Activated CD4-positive, alpha-beta memory T cell treated with anti-CD3 and anti-CD28 coated beads for 36 hours (primary cell): ENCODE data around the gene P3H3. TPM values are rescaled to one million over a fixed set of nuclear protein-coding genes. Genes with fewer than 3 reads are reported as not detected.

Source experiments
- CTCF ChIA-PET: fragments of 350-600 bp; sonication (Branson Sonifier 250); formaldehyde crosslinking; loops from one replicate; lab custom pipeline; 2021; ENCODE audit warnings: antibody characterized with exemption, inconsistent platforms; lab: Charles Lee
- POLR2A ChIA-PET: fragments of 350-600 bp; sonication (Branson Sonifier 250); formaldehyde crosslinking; loops from one replicate; lab custom pipeline; 2021; ENCODE audit warnings: antibody characterized with exemption; lab: Charles Lee
- DNase-seq: peaks from one replicate; pipeline ENCODE4 v3.0.0-alpha.2; 2020
- H3K27ac Mint-ChIP-seq: one replicate; pipeline ENCODE4 v1.8.0; 2021; ENCODE audit warnings: mixed read lengths
- H3K27me3 Mint-ChIP-seq: one replicate; pipeline ENCODE4 v1.8.0; 2021; ENCODE audit warnings: mixed read lengths
- H3K36me3 Mint-ChIP-seq: one replicate; pipeline ENCODE4 v1.8.0; 2021; ENCODE audit warnings: mixed read lengths
- H3K4me1 Mint-ChIP-seq: one replicate; pipeline ENCODE4 v1.8.0; 2021; ENCODE audit warnings: low read depth, mixed read lengths
- H3K4me3 Mint-ChIP-seq: one replicate; pipeline ENCODE4 v1.8.0; 2021; ENCODE audit warnings: mild to moderate bottlenecking, mixed read lengths
- H3K9me3 Mint-ChIP-seq: one replicate; pipeline ENCODE4 v1.8.0; 2021; ENCODE audit warnings: mixed read lengths
- intact Hi-C: fragments of 100-400 bp; cut with micrococcal nuclease; formaldehyde crosslinking; loops from one replicate; pipeline ENCODE4 v1.15.1; 2023
- total RNA-seq, 2 experiments: library from RNA; stranded (reverse); gene quantifications; one replicate each; pipeline ENCODE4 v1.2.3, GENCODE V29; 2021

Gene P3H3
- total RNA-seq, 2 experiments from 2014 or later, result 2.5 to 2.7 TPM

DNA sequence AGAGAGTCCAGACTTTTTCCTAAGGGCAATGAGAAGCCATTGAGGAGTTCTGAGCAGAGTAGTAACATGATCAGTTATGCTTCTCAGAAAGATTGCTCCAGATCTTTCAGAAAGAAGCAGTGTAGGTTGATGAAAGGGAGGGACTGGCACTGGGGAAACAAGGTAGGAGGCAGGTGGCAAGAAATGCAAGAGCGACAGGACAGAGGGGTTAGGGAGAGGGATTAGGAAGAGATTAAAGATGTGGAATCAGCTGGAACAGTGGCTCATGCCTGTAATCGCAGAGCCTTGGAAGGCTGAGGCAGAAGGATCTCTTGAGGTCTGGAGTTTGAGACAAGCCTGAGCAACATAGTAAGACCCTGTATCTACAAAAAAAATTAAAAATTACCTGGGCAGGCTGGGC is 19.5 kb downstream of the P3H3 start:
- H3K36me3 Mint-ChIP-seq, result peaks cover 22% of the 10 kb centered on the region
- intact Hi-C loops, result no loop called here
- H3K27ac Mint-ChIP-seq, result no peak overlapping the region
- ChIA-PET CTCF (interaction anchor here (1.0 to 2.3 kb wide), 3 partner anchors 12 to 25 kb away, joined by 7 to 13 read pairs (median 8); partner anchors contain the start of gene SPSB2), POLR2A (interaction anchor here (1.2 to 1.6 kb wide), 2 partner anchors 20 to 24 kb away, joined by 3 to 4 read pairs; partner anchors contain the start of gene TPI1)
- no peaks in the 10 kb centered on the region for H3K27me3 Mint-ChIP-seq
- DNase-seq, result no peak
- peaks cover 12% of the 10 kb centered on the region for H3K4me1 Mint-ChIP-seq
- H3K9me3 Mint-ChIP-seq, result no peaks in the 10 kb centered on the region
- H3K4me3 Mint-ChIP-seq, result no peak overlapping the region

DNA sequence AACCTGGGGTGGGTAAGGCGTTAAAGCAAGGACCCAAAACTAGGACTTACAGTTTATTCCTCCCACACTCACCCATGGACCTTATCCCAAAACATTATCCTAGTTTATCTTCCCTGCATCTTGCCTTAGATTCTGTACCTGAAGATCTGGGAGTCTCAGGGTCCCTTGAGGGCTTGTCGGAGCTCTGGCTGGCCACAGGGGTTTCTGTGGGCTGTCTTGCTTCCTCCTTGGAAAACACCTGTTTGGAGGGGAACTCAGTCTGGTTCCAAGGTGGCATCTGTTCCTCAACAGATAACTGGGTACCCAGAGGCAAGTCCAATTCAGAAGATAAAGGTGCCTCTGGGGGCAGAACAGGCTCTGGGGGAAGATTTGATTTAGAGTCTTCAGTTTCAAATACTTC is 21.2 kb downstream of the P3H3 start:
- Mint-ChIP-seq H3K27ac (no peak overlapping the region), H3K9me3 (no peaks in the 10 kb centered on the region), H3K4me3 (peak overlapping the region; percentile 95), H3K27me3 (no peaks in the 10 kb centered on the region), H3K4me1 (peaks cover 24% of the 10 kb centered on the region), H3K36me3 (peaks cover 22% of the 10 kb centered on the region)
- DNase-seq, result no peak
- CTCF ChIA-PET, result interaction anchor here (2.2 to 2.3 kb wide), 2 partner anchors 14 to 23 kb away, joined by 8 to 13 read pairs; partner anchors contain the start of gene SPSB2
- intact Hi-C loops, result no loop called here
- POLR2A ChIA-PET, result no interaction called here

DNA sequence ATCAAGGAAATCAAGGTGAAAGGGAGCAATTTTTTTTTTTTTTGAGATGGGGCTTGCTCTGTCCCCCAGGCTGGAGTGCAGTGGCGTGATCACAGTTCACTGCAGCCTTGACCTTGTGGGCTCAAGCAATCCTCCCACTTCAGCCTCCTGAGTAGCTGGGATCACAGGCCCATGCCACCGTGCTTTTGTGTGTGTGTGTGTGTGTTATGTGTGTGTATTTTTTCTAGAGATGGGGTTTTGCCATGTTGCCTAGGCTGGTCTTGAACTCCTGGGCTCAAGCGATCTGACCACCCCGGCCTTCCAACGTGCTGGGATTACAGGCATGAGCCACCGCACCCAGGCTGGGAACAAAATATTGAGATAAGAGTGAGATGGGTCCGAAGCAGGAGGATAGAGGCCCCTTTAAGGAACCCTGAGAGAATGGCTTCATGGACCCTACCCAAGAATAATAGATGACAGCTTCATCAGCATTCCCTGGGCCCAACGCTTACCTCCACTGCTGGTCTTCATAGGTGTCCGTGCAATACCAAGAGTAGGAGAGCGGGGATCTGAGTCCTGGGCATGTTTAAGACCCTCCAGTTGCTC is 21.9 kb downstream of the P3H3 start:
- H3K27me3 Mint-ChIP-seq, result no peaks in the 10 kb centered on the region
- DNase-seq, result no peak
- peak overlapping the region; percentile 98 for H3K27ac Mint-ChIP-seq
- H3K36me3 Mint-ChIP-seq, result peaks cover 22% of the 10 kb centered on the region
- H3K9me3 Mint-ChIP-seq, result no peaks in the 10 kb centered on the region
- POLR2A ChIA-PET, result interaction anchor here (2.0 kb wide), 1 partner anchor 315 kb away, joined by 7 read pairs; the partner anchor contains the start of gene GAPDH
- intact Hi-C loops, result loop anchor here (5.0 kb wide), 1 partner anchor 423 kb away; no protein-coding TSS in a partner anchor
- CTCF ChIA-PET, result interaction anchor here (1.1 to 6.5 kb wide), 5 partner anchors 15 to 42 kb away, joined by 5 to 74 read pairs (median 26); partner anchors contain the start of gene SPSB2
- peaks cover 29% of the 10 kb centered on the region for H3K4me1 Mint-ChIP-seq
- H3K4me3 Mint-ChIP-seq, result peak overlapping the region; percentile 95

DNA sequence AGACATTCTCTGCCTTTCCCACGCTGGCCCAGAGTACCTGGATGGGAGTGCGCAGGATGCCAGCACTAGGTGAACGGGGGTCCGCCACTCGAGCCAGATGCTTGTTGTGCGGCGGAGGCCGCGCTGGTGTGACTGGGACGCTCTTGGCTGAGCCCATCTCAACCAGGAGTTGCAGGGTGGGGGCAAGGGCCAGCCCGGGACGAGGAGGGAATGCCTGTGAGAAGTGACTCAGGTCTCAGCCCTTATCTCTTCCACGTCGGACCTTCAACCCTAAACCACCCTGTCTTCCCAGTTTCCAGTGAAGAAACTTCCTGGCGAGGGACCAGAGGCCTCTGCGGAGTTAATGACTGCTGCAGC is 22.6 kb downstream of the P3H3 start:
- CTCF ChIA-PET, result interaction anchor here (0.9 to 6.5 kb wide), 10 partner anchors 9 to 232 kb away, joined by 3 to 74 read pairs (median 14); partner anchors contain the start of genes MLF2, SPSB2 and TPI1

DNA sequence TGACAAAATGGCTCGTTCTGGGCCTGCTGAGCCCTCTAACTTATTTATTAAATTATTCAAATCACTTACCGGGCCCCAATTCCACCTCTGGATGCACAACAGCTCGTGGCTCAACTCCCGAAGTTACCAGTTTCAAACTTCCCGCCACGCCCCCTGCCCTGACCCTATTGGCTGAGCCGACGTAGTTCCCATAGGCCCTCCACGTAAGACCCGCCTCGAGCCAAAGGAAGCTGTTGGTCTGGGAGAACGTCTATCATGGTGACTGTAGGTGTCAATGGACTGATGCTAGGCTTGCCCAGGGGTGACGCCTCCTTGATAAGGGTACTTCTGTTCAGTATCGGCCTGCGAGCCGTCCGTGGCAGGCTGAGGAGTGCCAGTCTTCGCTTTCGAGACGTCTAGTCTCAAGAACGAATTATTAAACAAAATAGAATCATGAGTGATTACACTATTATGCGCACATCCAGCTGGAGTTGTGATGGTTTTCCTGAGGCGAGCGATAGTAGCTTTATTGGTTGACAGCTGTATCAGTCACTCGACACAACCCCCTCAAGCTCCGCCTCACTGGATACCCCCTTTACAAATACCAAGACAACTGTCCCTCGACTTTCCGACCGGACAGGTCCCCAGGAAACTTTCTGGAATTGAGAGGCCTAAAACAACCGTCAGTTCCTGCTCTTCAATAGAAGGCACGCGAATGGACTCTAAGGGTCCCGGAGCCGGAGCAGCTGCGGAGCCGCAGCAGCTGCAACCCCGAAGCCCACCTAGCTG is 23.1 kb downstream of the P3H3 start, which contains the start of gene CDCA3:
Gene CDCA3 (minus strand): TSS at position 134 of the 768 bp plus-strand sequence. CDS start 334 bp downstream, outside the sequence.
- H3K9me3 Mint-ChIP-seq, result no peaks in the 10 kb centered on the region
- peaks cover 29% of the 10 kb centered on the region for H3K36me3 Mint-ChIP-seq
- H3K4me3 Mint-ChIP-seq, result peak within 1 kb of the TSS; percentile 95
- intact Hi-C loops, result loop anchor here (1.0 to 5.0 kb wide), 4 partner anchors 162 to 424 kb away; partner anchors contain the start of genes CHD4, MRPL51 and ZNF384
- peak; percentile 97 for DNase-seq
- ChIA-PET CTCF (interaction anchor here (0.9 to 6.5 kb wide), 18 partner anchors 9 to 358 kb away, joined by 3 to 74 read pairs (median 5); partner anchors contain the start of genes MLF2, MRPL51, PTMS and SPSB2), POLR2A (interaction anchor here (0.8 to 5.0 kb wide), 25 partner anchors 8 to 381 kb away, joined by 3 to 94 read pairs (median 6); partner anchors contain the start of genes C12orf57, CD4, COPS7A and GAPDH)
- H3K27me3 Mint-ChIP-seq, result no peaks in the 10 kb centered on the region
- peak within 1 kb of the TSS; percentile 98 for H3K27ac Mint-ChIP-seq
- peaks cover 29% of the 10 kb centered on the region for H3K4me1 Mint-ChIP-seq

More for the DNA sequence above, 22.6 kb downstream of the P3H3 start:
- DNase-seq, result no peak
- peaks cover 27% of the 10 kb centered on the region for H3K36me3 Mint-ChIP-seq
- no peaks in the 10 kb centered on the region for H3K27me3 Mint-ChIP-seq
- intact Hi-C loops, result loop anchor here (1.0 to 5.0 kb wide), 4 partner anchors 161 to 423 kb away; partner anchors contain the start of genes CHD4, MRPL51 and ZNF384
- H3K4me3 Mint-ChIP-seq, result peak overlapping the region; percentile 95
- POLR2A ChIA-PET, result interaction anchor here (1.0 to 5.0 kb wide), 15 partner anchors 8 to 318 kb away, joined by 4 to 94 read pairs (median 7); partner anchors contain the start of genes C12orf57, CD4, COPS7A and GAPDH
- H3K27ac Mint-ChIP-seq, result peak overlapping the region; percentile 98
- H3K4me1 Mint-ChIP-seq, result peaks cover 29% of the 10 kb centered on the region
- no peaks in the 10 kb centered on the region for H3K9me3 Mint-ChIP-seq

DNA sequence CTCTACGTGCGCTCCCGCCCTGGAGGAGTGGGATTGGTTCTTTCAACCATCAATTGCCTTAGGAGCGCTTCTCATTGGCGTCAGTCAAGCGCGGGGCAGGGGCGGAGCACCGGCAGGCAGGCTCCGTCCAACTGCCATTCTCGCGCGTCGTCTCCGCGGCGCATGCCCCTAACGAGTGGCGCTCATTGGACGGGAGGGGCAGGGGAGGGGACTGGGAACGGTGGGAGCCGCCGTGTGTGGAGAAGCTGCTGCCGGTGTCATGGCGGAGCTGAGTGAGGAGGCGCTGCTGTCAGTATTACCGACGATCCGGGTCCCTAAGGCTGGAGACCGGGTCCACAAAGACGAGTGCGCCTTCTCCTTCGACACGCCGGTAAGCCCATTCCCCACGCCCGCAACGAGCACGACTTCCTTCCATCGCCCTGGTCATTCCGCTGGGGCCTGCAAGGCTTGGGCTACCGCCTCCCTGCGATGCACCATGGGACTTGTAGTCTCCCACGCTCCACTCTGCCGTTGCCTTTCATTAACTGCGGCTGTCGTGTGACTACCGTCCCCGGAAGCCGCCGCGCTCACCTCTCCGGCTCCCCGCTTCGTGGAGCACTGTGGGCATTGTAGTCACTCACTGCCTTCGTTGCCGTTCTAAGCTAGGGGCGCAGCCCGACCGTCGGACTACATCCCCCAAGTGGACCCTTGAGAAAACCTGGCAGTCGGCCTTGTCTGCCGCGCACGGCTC is 23.9 kb downstream of the P3H3 start, which contains the start of gene USP5:
Gene USP5 (plus strand): TSS at position 230 of the 730 bp plus-strand sequence. CDS start 30 bp downstream, at position 260.
- Mint-ChIP-seq H3K27me3 (no peaks in the 10 kb centered on the region), H3K4me1 (peaks cover 29% of the 10 kb centered on the region), H3K9me3 (no peaks in the 10 kb centered on the region), H3K4me3 (peak within 1 kb of the TSS; percentile 95), H3K36me3 (peaks cover 34% of the 10 kb centered on the region), H3K27ac (peak within 1 kb of the TSS; percentile 98)
- intact Hi-C loops, result loop anchor here (1.0 to 5.0 kb wide), 14 partner anchors 17 to 425 kb away; partner anchors contain the start of genes C12orf57, CHD4, COPS7A and EMG1
- POLR2A ChIA-PET, result interaction anchor here (0.8 to 5.0 kb wide), 28 partner anchors 9 to 382 kb away, joined by 3 to 94 read pairs (median 5); partner anchors contain the start of genes C12orf57, CD4, COPS7A and GAPDH
- DNase-seq, result peak; percentile 99
- CTCF ChIA-PET, result interaction anchor here (0.6 to 6.5 kb wide), 23 partner anchors 12 to 359 kb away, joined by 3 to 74 read pairs (median 5); partner anchors contain the start of genes LPCAT3, MLF2, MRPL51 and PTMS

DNA sequence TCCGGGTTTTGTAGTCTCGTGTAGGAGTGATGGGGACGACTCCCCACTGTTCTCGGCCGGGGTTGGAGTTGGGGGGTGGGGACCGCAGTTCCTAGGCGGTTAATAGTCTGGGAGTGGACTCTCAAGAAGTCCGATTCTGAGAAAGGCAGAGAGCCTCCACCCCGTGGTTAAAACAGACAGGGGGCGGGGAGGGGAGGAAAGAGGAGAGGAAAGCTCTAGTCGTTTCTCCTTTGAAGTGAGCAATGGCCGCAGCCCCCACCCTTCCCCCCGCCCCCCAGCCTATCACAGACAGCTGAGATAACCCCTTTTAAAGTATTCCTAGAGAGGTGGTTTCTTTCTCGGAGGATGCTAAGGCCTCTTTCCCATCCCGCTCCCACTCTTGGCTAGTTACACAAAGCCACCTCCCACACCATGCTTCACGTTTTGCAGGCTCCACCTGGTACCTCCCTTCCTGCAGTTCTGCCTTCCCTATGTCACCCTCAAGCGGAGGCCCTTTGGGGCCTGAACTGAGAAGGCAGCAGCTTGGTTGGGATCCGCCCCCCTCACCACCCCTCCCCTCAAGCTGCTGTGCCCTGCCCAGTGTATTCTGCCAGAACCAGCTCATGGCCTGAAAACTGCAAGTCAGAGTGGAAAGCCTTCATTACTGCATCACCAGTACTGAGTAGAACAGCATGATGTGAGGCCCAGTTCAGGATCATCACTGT is 24.6 kb downstream of the P3H3 start:
- no peaks in the 10 kb centered on the region for H3K9me3 Mint-ChIP-seq
- H3K4me3 Mint-ChIP-seq, result peak overlapping the region; percentile 95
- peak overlapping the region; percentile 98 for H3K27ac Mint-ChIP-seq
- peaks cover 29% of the 10 kb centered on the region for H3K4me1 Mint-ChIP-seq
- ChIA-PET POLR2A (interaction anchor here (0.9 to 5.0 kb wide), 22 partner anchors 8 to 383 kb away, joined by 3 to 94 read pairs (median 5); partner anchors contain the start of genes C12orf57, CD4, COPS7A and GNB3), CTCF (interaction anchor here (0.6 to 6.5 kb wide), 21 partner anchors 12 to 299 kb away, joined by 3 to 74 read pairs (median 5); partner anchors contain the start of genes LPCAT3, MLF2, PTMS and SPSB2)
- DNase-seq, result peak; percentile 89
- H3K27me3 Mint-ChIP-seq, result no peaks in the 10 kb centered on the region
- intact Hi-C loops, result loop anchor here (1.0 to 5.0 kb wide), 11 partner anchors 16 to 426 kb away; partner anchors contain the start of genes C12orf57, COPS7A, EMG1 and GAPDH
- H3K36me3 Mint-ChIP-seq, result peaks cover 37% of the 10 kb centered on the region

DNA sequence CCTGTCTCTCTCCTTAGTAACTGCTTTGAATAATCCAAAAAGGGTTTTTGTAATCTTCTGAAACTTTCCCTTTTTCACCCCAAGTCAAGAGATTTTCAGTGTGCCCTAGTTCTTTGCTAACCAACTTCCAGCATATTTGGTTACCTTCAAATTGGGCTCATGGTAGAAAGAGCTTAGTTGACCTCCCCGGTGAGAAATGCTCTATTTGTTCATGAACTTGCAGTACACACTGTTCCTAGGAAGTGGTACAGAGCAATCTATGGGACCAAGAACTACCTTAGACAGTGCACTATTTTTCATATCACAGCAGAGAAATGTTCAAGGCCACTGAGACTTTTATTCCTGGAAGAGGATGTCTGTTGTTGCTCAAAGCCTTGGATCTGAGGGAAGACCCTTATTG is 25.4 kb downstream of the P3H3 start:
- ChIA-PET POLR2A (interaction anchor here (1.1 to 5.0 kb wide), 9 partner anchors 14 to 245 kb away, joined by 3 to 94 read pairs (median 12); partner anchors contain the start of genes C12orf57, COPS7A, RNU7-1 and SPSB2), CTCF (interaction anchor here (0.9 to 6.5 kb wide), 7 partner anchors 14 to 111 kb away, joined by 3 to 74 read pairs (median 26); partner anchors contain the start of genes SPSB2 and TPI1)
- intact Hi-C loops, result loop anchor here (2.0 to 5.0 kb wide), 2 partner anchors 319 to 426 kb away; partner anchors contain the start of gene GAPDH
- DNase-seq, result no peak
- Mint-ChIP-seq H3K9me3 (no peaks in the 10 kb centered on the region), H3K4me3 (peak overlapping the region; percentile 95), H3K27ac (peak overlapping the region; percentile 98), H3K36me3 (peaks cover 38% of the 10 kb centered on the region), H3K27me3 (no peaks in the 10 kb centered on the region), H3K4me1 (peaks cover 29% of the 10 kb centered on the region)

DNA sequence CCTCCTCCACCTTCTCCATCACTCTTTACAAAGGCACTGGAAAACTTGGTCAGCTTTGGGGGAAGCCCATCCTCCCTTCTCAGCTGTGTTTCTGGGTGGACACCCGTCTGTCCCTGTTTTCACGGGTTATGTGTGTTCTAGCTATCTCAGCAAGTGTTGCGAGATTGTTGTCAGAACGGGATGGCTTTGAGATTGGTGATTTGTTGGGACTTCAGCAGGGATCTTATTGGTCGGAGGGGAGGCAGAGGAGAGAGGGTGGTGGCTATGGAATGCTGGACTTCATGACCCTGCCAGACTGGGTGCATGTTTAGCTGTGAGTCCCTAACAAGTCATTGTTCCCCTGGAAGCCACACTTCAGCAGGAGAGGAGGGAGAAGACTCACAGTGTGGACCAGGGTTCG is 25.8 kb downstream of the P3H3 start:
- no peak for DNase-seq
- Mint-ChIP-seq H3K9me3 (no peaks in the 10 kb centered on the region), H3K36me3 (peaks cover 42% of the 10 kb centered on the region), H3K27me3 (no peaks in the 10 kb centered on the region), H3K4me1 (peaks cover 29% of the 10 kb centered on the region), H3K4me3 (peak overlapping the region; percentile 95), H3K27ac (peak overlapping the region; percentile 98)
- ChIA-PET POLR2A (interaction anchor here (4.8 to 5.0 kb wide), 2 partner anchors 14 to 19 kb away, joined by 59 to 94 read pairs; partner anchors contain the start of genes SPSB2 and TPI1), CTCF (interaction anchor here (0.7 to 6.5 kb wide), 6 partner anchors 14 to 74 kb away, joined by 3 to 74 read pairs (median 16); partner anchors contain the start of genes SPSB2 and TPI1)
- intact Hi-C loops, result loop anchor here (5.0 kb wide), 1 partner anchor 427 kb away; no protein-coding TSS in a partner anchor
